Cardiac muscle cell (in vitro differentiated cells and primary cell): ENCODE results near the gene DSTN. TPM values are rescaled to one million over a fixed set of nuclear protein-coding genes. Genes with fewer than 3 reads are reported as not detected.

Source experiments
- DNase-seq, 2 donors: peaks; one replicate each; pipeline versions ENCODE4 v3.0.0 to v3.0.0-alpha.2; 2010 to 2017; ENCODE audit warnings: low read depth in 1 of 2, low spot score in 1 of 2
- H3K27ac ChIP-seq: fragments of 200-600 bp; sonication (generic); 2 replicates; pipeline ENCODE4 v1.5.1; 2016
- H3K27me3 ChIP-seq: fragments of 200-600 bp; sonication (generic); 2 replicates; pipeline ENCODE4 v1.6.0; 2016; ENCODE audit warnings: control low read depth
- H3K36me3 ChIP-seq: fragments of 200-600 bp; sonication (generic); 2 replicates; pipeline ENCODE4 v1.5.1; 2016; ENCODE audit warnings: control low read depth
- H3K4me1 ChIP-seq: fragments of 200-600 bp; sonication (generic); 2 replicates; pipeline ENCODE4 v1.8.1; 2017; ENCODE audit warnings: low read depth, mild to moderate bottlenecking, mixed run types
- H3K4me3 ChIP-seq: fragments of 200-600 bp; sonication (generic); 2 replicates; pipeline ENCODE4 v1.5.1; 2016; ENCODE audit warnings: mild to moderate bottlenecking
- H3K9me3 ChIP-seq: fragments of 200-600 bp; sonication (generic); 2 replicates; pipeline ENCODE4 v1.5.1; 2017; ENCODE audit warnings: low read depth, mild to moderate bottlenecking, control low read depth
- polyA plus RNA-seq: library from polyadenylated mRNA; unstranded; fragments of >200 nt; fragmentation: Nextera tagmentation; extraction: Ambion mirVana; gene quantifications from 2 replicates; pipeline ENCODE4 v1.2.1, GENCODE V29; 2016
- total RNA-seq: library from RNA; depleted of rRNA; stranded (reverse); fragments of >200 nt; gene quantifications from 2 replicates; pipeline ENCODE4 v1.2.3, GENCODE V29; 2016
- TF ChIP-seq, protein P1 (sequence below): IDR thresholded peaks from 2 replicates; pipeline ENCODE4 v1.5.1; 2012; ENCODE audit warnings: low read depth, mild to moderate bottlenecking, low read length

The DSTN gene
- total and polyA plus RNA-seq, 2 experiments from 2014 or later: 231 to 743 TPM

DNA sequence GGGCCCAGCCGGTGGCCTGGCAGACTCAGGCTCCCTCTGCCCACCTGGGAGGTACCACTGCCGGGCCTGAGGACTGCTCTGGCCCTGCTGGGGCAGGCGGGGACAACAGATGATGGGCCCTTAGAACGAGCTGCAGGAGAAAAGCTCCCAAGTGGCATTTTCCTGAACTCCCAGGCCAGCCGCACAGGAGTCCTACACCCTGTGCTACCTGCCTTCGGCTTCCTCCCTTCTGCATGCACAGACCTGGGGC, 41.3 kb downstream of the DSTN start:
- no peak for DNase-seq
- Histone ChIP-seq H3K9me3 (no peaks in the 10 kb centered on the region), H3K4me3 (no peak overlapping the region), H3K36me3 (peaks cover 29% of the 10 kb centered on the region), H3K27ac (peak overlapping the region; percentile 71), H3K4me1 (peaks cover 8% of the 10 kb centered on the region), H3K27me3 (no peaks in the 10 kb centered on the region)
- TF ChIP-seq, protein P1, sequence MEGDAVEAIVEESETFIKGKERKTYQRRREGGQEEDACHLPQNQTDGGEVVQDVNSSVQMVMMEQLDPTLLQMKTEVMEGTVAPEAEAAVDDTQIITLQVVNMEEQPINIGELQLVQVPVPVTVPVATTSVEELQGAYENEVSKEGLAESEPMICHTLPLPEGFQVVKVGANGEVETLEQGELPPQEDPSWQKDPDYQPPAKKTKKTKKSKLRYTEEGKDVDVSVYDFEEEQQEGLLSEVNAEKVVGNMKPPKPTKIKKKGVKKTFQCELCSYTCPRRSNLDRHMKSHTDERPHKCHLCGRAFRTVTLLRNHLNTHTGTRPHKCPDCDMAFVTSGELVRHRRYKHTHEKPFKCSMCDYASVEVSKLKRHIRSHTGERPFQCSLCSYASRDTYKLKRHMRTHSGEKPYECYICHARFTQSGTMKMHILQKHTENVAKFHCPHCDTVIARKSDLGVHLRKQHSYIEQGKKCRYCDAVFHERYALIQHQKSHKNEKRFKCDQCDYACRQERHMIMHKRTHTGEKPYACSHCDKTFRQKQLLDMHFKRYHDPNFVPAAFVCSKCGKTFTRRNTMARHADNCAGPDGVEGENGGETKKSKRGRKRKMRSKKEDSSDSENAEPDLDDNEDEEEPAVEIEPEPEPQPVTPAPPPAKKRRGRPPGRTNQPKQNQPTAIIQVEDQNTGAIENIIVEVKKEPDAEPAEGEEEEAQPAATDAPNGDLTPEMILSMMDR: no peak

DNA sequence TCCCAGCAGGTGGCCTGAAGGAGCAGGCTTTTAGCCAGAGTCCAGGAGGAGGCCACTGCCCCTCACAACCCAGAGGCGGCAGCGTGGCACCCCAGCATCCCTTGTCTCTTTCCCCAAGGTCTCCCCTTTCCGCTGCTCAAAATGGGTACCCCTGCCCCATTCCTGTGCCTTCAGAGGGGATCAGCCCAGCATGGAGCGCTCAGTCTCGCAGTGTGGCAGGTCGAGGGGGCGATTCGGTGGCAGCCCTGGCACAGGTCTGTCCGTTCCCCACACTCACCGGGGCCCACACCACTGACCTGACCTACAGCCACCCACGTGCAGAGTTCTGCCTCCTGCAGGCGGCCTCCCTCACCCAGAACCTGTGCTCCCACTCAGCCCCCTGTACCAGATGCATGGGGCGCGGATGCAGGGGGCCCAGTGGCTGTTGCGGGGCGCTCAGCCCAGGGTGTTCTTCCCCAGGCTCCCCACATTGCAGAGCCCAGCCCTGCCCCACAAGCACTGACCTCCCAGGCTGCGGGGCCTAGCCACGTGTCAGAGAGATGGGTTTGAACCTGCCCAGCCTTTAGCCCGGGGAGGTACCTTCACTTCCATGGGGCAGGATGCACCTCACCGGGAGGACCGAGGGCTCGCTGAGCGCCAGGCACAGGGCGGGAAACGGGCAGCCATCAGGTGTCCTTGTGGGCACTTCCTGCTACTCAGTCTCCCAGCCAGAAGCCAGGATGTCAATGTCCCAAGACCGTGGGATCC, 41.8 kb downstream of the DSTN start:
- H3K4me3 ChIP-seq: no peak overlapping the region
- peak; percentile 40 to 46 for DNase-seq
- peaks cover 8% of the 10 kb centered on the region for H3K4me1 ChIP-seq
- peak overlapping the region; percentile 71 for H3K27ac ChIP-seq
- H3K36me3 ChIP-seq: peaks cover 26% of the 10 kb centered on the region
- no peaks in the 10 kb centered on the region for H3K27me3 ChIP-seq
- TF ChIP-seq, protein P1: peak; percentile 46
- H3K9me3 ChIP-seq: no peaks in the 10 kb centered on the region

DNA sequence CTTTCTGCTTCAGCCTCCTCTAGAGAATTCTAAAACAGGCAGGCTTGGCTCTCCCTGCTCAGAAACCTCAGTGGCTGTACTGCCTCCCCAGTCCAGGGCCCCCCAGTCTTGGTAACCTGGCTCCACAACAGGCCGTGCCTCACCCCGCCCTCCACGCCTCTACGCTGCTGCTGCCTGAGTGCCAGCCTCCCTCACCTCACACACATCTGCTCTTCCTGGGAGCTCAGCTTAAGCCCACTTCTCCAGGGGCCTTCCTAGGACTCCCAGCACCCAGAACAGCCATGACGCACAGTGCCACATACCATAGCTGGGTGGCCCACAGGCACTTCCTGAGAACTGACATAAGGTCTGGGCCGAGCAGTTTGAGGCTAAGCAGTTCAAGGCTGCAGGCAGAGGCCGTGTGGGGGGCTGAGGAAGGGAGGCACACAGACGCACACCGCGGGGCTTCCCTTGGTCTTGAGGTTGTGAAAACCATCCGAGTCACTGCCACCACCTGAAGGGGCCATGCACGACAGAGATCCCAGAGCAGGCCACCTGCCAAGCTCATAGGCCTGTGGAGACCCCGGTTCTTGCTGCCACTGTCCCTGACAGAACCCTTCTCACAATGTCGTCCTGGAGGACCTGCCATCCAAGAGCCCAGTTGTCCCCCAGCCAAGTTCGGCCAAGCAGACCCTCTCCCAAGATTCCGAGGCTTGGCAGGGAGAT, 42.6 kb downstream of the DSTN start:
- no peak overlapping the region for H3K4me3 ChIP-seq
- peaks cover 22% of the 10 kb centered on the region for H3K36me3 ChIP-seq
- peaks cover 8% of the 10 kb centered on the region for H3K4me1 ChIP-seq
- H3K27ac ChIP-seq: peak overlapping the region; percentile 71
- no peaks in the 10 kb centered on the region for H3K9me3 ChIP-seq
- TF ChIP-seq, protein P1: no peak
- no peaks in the 10 kb centered on the region for H3K27me3 ChIP-seq
- DNase-seq: peak in 1 of 2 donors; percentile 72

DNA sequence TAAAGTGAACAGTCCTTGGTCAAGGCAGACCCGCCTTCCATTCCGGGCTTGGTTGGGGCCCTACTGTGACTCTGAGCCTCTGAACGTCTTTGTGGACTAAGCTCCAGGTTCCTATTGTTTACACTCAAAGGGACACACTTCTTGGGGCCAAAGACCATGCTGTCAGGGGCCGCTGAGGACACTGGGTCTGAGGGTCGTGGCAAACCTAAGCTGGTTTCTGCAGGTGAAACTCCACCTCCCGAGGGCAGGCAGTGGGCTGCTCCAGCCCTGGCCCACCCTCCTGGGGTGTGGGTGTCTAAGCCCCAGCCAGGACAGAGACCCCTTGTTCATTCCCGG, 43.1 kb downstream of the DSTN start:
- peak overlapping the region; percentile 71 for H3K27ac ChIP-seq
- no peak overlapping the region for H3K4me3 ChIP-seq

DNA sequence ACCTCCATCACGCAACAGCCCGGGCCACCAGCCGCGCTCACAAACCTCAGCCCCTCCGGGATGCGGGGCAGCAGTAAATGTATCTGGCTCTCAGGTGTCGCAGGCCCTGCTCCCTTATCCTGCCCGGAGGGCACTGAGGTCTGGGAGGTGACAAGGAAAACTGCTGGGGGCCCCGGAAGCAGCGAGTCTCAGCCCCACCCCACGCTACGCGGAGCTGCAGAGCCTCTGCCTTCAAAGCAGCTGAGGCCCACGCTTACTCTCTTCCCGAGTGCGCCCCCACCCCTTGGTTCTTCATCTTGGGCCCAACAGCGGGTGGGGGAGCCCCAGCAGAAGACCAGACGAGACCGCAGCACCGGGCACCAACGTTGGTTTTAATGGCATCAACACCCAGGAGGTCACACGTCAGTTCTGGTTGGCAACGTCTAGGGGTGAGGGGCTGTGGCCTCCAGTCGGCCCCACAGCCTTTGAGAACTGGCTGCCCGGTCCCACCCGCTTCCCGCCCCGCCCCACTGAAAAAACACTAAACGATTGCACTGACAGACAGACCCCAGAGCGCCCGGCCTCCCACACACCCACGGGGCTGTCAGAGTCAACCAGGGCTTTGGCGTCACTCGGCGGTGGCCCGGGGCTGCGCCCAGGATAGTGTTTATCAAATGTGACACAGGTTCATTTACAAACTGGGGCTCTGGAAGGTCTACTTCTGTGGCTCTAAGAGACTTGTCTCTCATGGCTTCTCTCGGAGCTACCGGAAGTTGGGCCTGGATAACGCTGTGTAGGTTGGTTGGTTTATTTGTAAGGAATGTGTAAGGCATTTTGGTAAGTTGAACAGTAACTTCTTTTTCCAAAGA, 43.7 kb downstream of the DSTN start:
- H3K4me3 ChIP-seq: no peak overlapping the region
- no peaks in the 10 kb centered on the region for H3K27me3 ChIP-seq
- peaks cover 8% of the 10 kb centered on the region for H3K4me1 ChIP-seq
- H3K36me3 ChIP-seq: peaks cover 19% of the 10 kb centered on the region
- H3K9me3 ChIP-seq: no peaks in the 10 kb centered on the region
- H3K27ac ChIP-seq: peak overlapping the region; percentile 71
- TF ChIP-seq, protein P1: no peak
- DNase-seq: no peak

More for the DNA sequence above, 43.1 kb downstream of the DSTN start:
- TF ChIP-seq, protein P1: no peak
- Histone ChIP-seq H3K27me3 (no peaks in the 10 kb centered on the region), H3K9me3 (no peaks in the 10 kb centered on the region), H3K36me3 (peaks cover 21% of the 10 kb centered on the region), H3K4me1 (peaks cover 8% of the 10 kb centered on the region)
- no peak for DNase-seq
